Keratinocyte (primary cell): ENCODE measurements around the gene RNLS. TPM values are rescaled to one million over a fixed set of nuclear protein-coding genes. Genes with fewer than 3 reads are reported as not detected.

ENCODE experiments used
- DNase-seq: peaks from one replicate; pipeline ENCODE4 v3.0.0-alpha.2; 2011; ENCODE audit warnings: low read depth, missing footprints, low spot score
- FAIRE-seq: peaks from 2 replicates; lab custom pipeline; 2011; peaks lifted over from hg19 to GRCh38; lab: Jason Lieb, UNC
- H2AFZ ChIP-seq: 2 replicates; pipeline ENCODE4 v1.6.0; 2012; ENCODE audit warnings: low read length, control low read depth, inconsistent platforms; ENCODE audit not compliant: control insufficient read depth
- H3K27ac ChIP-seq: 2 replicates; pipeline ENCODE4 v1.5.1; 2011; ENCODE audit warnings: low read length; ENCODE audit not compliant: control insufficient read depth, insufficient read depth
- H3K27me3 ChIP-seq: 3 replicates; pipeline ENCODE4 v1.6.0; 2011; ENCODE audit warnings: low read length; ENCODE audit not compliant: control insufficient read depth, insufficient read depth; ENCODE audit errors: extremely low read depth
- H3K36me3 ChIP-seq, 2 experiments: 2 replicates in 1 of 2; 3 replicates in 1 of 2; pipeline ENCODE4 v1.5.1; 2011; ENCODE audit warnings: low read length in 2 of 2, mild to moderate bottlenecking in 1 of 2; ENCODE audit not compliant: control insufficient read depth in 2 of 2, insufficient read depth in 2 of 2; ENCODE audit errors: extremely low read depth in 1 of 2
- H3K4me1 ChIP-seq: 3 replicates; pipeline ENCODE4 v1.5.1; 2011; ENCODE audit warnings: low read length; ENCODE audit not compliant: control insufficient read depth, insufficient read depth; ENCODE audit errors: extremely low read depth
- H3K4me2 ChIP-seq: 3 replicates; pipeline ENCODE4 v1.6.0; 2011; ENCODE audit warnings: low read depth, low read length; ENCODE audit not compliant: control insufficient read depth, insufficient read depth; ENCODE audit errors: extremely low read depth
- H3K4me3 ChIP-seq, 3 experiments: fragments of 200-600 bp in 1 of 3; sonication (generic) in 1 of 3; 2 replicates in 2 of 3; 3 replicates in 1 of 3; pipeline ENCODE4 v1.5.1; 2011 to 2016; ENCODE audit warnings: low read length in 3 of 3, mild to moderate bottlenecking in 3 of 3, control low read depth in 2 of 3, inconsistent platforms in 1 of 3, low read depth in 1 of 3, mixed read lengths in 1 of 3, mixed run types in 1 of 3, moderate library complexity in 1 of 3; ENCODE audit not compliant: control insufficient read depth in 2 of 3, insufficient read depth in 2 of 3; ENCODE audit errors: extremely low read depth in 1 of 3
- H3K79me2 ChIP-seq: 2 replicates; pipeline ENCODE4 v1.6.0; 2012; ENCODE audit warnings: low read length; ENCODE audit not compliant: control insufficient read depth, insufficient read depth
- H3K9ac ChIP-seq: 3 replicates; pipeline ENCODE4 v1.6.0; 2011; ENCODE audit warnings: low read length; ENCODE audit not compliant: control insufficient read depth, insufficient read depth; ENCODE audit errors: extremely low read depth
- H3K9me1 ChIP-seq: 3 replicates; pipeline ENCODE4 v1.6.0; 2011; ENCODE audit warnings: low read length; ENCODE audit not compliant: control insufficient read depth, insufficient read depth; ENCODE audit errors: extremely low read depth
- H3K9me3 ChIP-seq: 2 replicates; pipeline ENCODE4 v1.5.1; 2012; ENCODE audit warnings: low read depth, low read length; ENCODE audit not compliant: control insufficient read depth
- H4K20me1 ChIP-seq: 3 replicates; pipeline ENCODE4 v1.6.0; 2011; ENCODE audit warnings: low read length; ENCODE audit not compliant: control insufficient read depth, insufficient read depth; ENCODE audit errors: extremely low read depth
- EZH2 ChIP-seq: IDR thresholded peaks from one replicate; pipeline ENCODE4 v1.6.1; 2012; ENCODE audit warnings: inconsistent platforms, mild to moderate bottlenecking, low read length, moderate library complexity
- dilution Hi-C: fragments of 300-500 bp; cut with MboI; formaldehyde crosslinking; loops from one replicate; pipeline ENCODE4 v1.7.0; 2020; ENCODE audit warnings: low sequenced_read_pairs; ENCODE audit not compliant: extremely low pct_ligation_motif_present
- polyA plus RNA-seq, 5 experiments: library from polyadenylated mRNA; depleted of rRNA in 3 of 5; stranded (reverse) in 3 of 5; stranded (forward) in 1 of 5; unstranded in 1 of 5; fragments of >200 nt; gene quantifications; 1 replicate in 1 of 5; 2 replicates in 3 of 5; 3 replicates in 1 of 5; pipeline versions ENCODE4 v1.2.1 to v1.2.3, GENCODE V29; 2011 to 2012; ENCODE audit warnings: missing spikeins in 2 of 5, low read depth in 1 of 5, low replicate concordance in 1 of 5
- TF ChIP-seq, protein P1 (sequence below), 3 experiments: IDR thresholded peaks in 1 of 3; conservative IDR thresholded peaks in 1 of 3; optimal IDR thresholded peaks in 1 of 3; 2 replicates in 2 of 3; 3 replicates in 1 of 3; pipeline versions ENCODE3 to v1.5.1; 2011; ENCODE audit warnings: low read length in 3 of 3, mild to moderate bottlenecking in 3 of 3, moderate library complexity in 2 of 3, control low read depth in 1 of 3, inconsistent platforms in 1 of 3; ENCODE audit not compliant: insufficient read depth in 2 of 3; ENCODE audit errors: extremely low read depth in 1 of 3

Gene RNLS
- polyA plus RNA-seq, 1 donor (not counting 4 experiments of a cell fraction or from before 2014, with no cell fraction given): 6.8 TPM

DNA sequence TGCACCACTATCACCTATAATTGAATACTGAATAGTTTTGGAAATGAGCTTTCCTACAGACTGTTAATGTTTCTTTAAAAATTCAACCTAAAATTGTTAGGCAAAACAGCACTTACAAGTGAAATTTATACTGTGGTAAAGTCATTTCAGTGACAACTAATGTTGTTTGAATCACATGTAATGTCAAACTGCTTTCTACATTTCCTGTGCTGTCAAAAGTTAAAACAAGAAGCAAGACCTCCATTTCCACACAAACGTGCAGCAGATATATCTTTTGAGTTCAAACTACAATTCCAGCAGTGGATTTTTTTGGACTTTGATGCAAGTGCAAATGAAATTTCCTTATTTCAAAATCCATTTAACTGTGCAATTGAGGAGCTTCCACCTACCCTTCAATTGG lies 199.8 kb downstream of the RNLS start:
- DNase-seq (no peak), FAIRE-seq (no peak)
- dilution Hi-C loops: no loop called here
- Histone ChIP-seq H3K9ac (no peak overlapping the region), H3K9me3 (no peaks in the 10 kb centered on the region), H4K20me1 (no peaks in the 10 kb centered on the region), H3K27ac (no peak overlapping the region), H3K4me1 (peaks cover 22% of the 10 kb centered on the region), H3K9me1 (no peaks in the 10 kb centered on the region), H3K27me3 (no peaks in the 10 kb centered on the region), H3K36me3 (no peaks in the 10 kb centered on the region), H3K4me2 (no peak overlapping the region), H2AFZ (no peak overlapping the region), H3K4me3 (no peak overlapping the region), H3K79me2 (no peaks in the 10 kb centered on the region)
- TF ChIP-seq, protein P1, sequence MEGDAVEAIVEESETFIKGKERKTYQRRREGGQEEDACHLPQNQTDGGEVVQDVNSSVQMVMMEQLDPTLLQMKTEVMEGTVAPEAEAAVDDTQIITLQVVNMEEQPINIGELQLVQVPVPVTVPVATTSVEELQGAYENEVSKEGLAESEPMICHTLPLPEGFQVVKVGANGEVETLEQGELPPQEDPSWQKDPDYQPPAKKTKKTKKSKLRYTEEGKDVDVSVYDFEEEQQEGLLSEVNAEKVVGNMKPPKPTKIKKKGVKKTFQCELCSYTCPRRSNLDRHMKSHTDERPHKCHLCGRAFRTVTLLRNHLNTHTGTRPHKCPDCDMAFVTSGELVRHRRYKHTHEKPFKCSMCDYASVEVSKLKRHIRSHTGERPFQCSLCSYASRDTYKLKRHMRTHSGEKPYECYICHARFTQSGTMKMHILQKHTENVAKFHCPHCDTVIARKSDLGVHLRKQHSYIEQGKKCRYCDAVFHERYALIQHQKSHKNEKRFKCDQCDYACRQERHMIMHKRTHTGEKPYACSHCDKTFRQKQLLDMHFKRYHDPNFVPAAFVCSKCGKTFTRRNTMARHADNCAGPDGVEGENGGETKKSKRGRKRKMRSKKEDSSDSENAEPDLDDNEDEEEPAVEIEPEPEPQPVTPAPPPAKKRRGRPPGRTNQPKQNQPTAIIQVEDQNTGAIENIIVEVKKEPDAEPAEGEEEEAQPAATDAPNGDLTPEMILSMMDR (optimal IDR thresholded peaks at IDR 0.05 in 1 of 3, IDR thresholded peaks at IDR 0.05 in 1 of 3, conservative IDR thresholded peaks at IDR 0.05 in 1 of 3; ENCODE audit: extremely low read depth in 1 of 3, insufficient read depth in 2 of 3, low read length in 3 of 3): no peak
- TF ChIP-seq EZH2: no peak

DNA sequence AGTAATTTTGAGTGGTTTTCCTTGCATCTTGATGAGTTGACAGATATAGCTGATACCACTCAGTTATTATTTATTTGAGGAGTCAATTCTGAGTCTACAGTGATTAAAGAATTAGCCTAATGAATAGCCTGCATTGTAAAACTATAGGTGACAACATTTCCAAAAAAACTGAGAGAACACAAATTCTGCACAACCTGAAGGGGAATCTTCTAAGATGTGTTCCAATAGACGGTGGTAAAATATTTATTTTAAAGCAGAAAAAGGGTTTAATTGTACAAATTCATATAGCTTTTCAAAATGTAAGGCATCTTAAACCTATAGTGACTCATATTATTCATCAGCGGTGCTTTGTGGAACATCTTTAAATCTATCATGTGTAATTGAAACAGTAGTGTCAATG lies 200.4 kb downstream of the RNLS start:
- TF ChIP-seq, protein P1 (optimal IDR thresholded peaks at IDR 0.05 in 1 of 3, IDR thresholded peaks at IDR 0.05 in 1 of 3, conservative IDR thresholded peaks at IDR 0.05 in 1 of 3; ENCODE audit: extremely low read depth in 1 of 3, insufficient read depth in 2 of 3, low read length in 3 of 3): no peak
- TF ChIP-seq EZH2: no peak
- H4K20me1 ChIP-seq: no peaks in the 10 kb centered on the region
- no peaks in the 10 kb centered on the region for H3K9me3 ChIP-seq
- no peak overlapping the region for H3K9ac ChIP-seq
- H3K9me1 ChIP-seq: no peaks in the 10 kb centered on the region
- H3K27me3 ChIP-seq: no peaks in the 10 kb centered on the region
- peaks cover 22% of the 10 kb centered on the region for H3K4me1 ChIP-seq
- H2AFZ ChIP-seq: no peak overlapping the region
- no peak overlapping the region for H3K4me2 ChIP-seq
- no peaks in the 10 kb centered on the region for H3K36me3 ChIP-seq
- dilution Hi-C loops: no loop called here
- no peak overlapping the region for H3K27ac ChIP-seq
- H3K79me2 ChIP-seq: no peaks in the 10 kb centered on the region
- peak; percentile 51 for FAIRE-seq
- no peak overlapping the region for H3K4me3 ChIP-seq
- no peak for DNase-seq
